Activated T-cell treated with anti-CD3 and anti-CD28 coated beads, Interleukin-2, amount 50 U/mL, for 4 hours (primary cell): ENCODE measurements around the gene FAM174C. TPM values are rescaled to one million over a fixed set of nuclear protein-coding genes. Genes with fewer than 3 reads are reported as not detected.
A peak's percentile ranks its signal among the peaks of the same experiment; 100 is the strongest.

ENCODE experiments used
- ATAC-seq, 2 donors: fragments of 200-7000 bp; cut with Tn5 transposase; one replicate each; pipeline ENCODE4 v1.10.0; 2021
- DNase-seq: peaks from one replicate; pipeline ENCODE4 v3.0.0-alpha.2; 2020
- H3K27me3 Mint-ChIP-seq: one replicate; pipeline ENCODE4 v1.8.0; 2021; ENCODE audit warnings: low read depth, mixed read lengths
- H3K36me3 Mint-ChIP-seq: one replicate; pipeline ENCODE4 v1.8.0; 2022; ENCODE audit warnings: mixed read lengths; ENCODE audit not compliant: insufficient read depth
- H3K4me1 Mint-ChIP-seq: one replicate; pipeline ENCODE4 v1.8.0; 2021; ENCODE audit warnings: low read depth, mixed read lengths
- H3K4me3 Mint-ChIP-seq: one replicate; pipeline ENCODE4 v1.8.0; 2021; ENCODE audit warnings: mild to moderate bottlenecking, moderate library complexity, mixed read lengths
- H3K9me3 Mint-ChIP-seq: one replicate; pipeline ENCODE4 v1.8.0; 2021; ENCODE audit warnings: mixed read lengths
- total RNA-seq, 3 donors: library from RNA; stranded (reverse); gene quantifications; one replicate each; pipeline ENCODE4 v1.2.1, GENCODE V29; 2021

FAM174C gene
- total RNA-seq, 3 donors from 2014 or later = 189 to 199 (median 194) TPM

DNA sequence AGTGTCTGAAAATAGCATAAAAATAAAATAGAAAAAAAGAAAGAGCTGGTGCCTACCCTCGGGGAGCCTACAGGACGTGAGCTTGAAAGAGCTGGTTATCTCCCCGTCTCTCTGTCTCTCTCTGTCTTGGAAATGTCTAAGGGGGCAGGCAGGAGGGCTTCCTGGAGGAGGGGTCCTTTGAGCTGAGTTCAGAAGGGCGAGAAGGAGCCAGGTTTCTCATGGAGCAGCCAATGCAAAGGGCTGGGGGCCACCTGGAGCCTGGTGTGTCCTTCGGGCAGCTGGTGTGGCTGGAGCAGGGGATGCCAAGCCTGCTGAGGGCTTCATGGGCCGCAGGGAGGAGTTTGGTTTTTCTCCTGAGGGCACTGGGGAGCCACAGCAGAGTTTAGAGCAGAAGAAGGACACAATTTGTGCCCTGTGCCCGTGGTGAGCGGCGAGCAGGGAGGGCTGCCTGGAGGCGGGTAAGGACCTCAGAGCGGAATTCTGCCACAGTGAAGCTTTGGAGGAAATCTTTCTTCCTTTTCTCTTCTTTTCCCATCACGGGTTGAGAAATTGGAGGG is 49.0 kb downstream of the FAM174C start:
- Mint-ChIP-seq H3K9me3 (no peaks in the 10 kb centered on the region), H3K4me1 (no peaks in the 10 kb centered on the region), H3K4me3 (no peak overlapping the region), H3K27me3 (peaks cover 33% of the 10 kb centered on the region), H3K36me3 (no peaks in the 10 kb centered on the region)
- no peak for ATAC-seq
- DNase-seq = no peak

- Mint-ChIP-seq H3K4me1 (no peaks in the 10 kb centered on the region), H3K27me3 (peaks cover 29% of the 10 kb centered on the region), H3K36me3 (no peaks in the 10 kb centered on the region), H3K9me3 (no peaks in the 10 kb centered on the region), H3K4me3 (no peak overlapping the region)
- peak; percentile 57 to 59 for ATAC-seq
- peak; percentile 25 for DNase-seq
Measured at GRCh38 chr19:1324806-1325567, 49.7 kb downstream of the FAM174C start.

DNA sequence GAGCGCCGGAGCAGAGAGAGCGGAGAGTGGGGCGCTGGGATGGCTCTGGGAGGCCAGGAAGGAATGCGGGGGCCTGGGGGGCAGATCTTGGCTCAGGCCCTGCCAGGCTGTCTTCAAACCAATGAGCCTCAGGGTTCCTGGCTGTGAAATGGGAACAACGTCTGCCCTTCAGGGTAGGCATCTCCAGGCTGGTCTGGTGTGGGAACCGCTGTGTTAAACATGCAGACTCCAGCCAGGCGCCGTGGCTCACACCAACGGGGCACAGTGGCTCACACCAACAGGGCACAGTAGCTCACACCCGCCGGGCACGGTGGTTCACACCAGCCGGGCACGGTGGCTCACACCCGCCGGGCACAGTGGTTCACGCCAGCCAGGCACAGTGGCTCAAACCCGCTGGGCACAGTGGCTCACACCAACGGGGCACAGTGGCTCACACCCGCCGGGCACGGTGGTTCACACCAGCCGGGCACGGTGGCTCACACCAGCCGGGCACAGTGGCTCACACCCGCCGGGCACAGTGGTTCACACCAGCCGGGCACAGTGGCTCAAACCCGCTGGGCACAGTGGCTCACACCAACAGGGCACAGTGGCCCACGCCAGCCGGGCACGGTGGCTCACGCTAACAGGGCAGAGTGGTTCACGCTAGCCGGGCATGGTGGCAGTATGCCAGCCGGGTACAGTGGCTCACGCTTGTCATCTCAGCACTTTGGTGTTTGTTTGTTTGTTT is 50.4 kb downstream of the FAM174C start:
- DNase-seq (no peak), ATAC-seq (no peak)
- Mint-ChIP-seq H3K36me3 (no peaks in the 10 kb centered on the region), H3K4me1 (no peaks in the 10 kb centered on the region), H3K27me3 (peaks cover 33% of the 10 kb centered on the region), H3K9me3 (no peaks in the 10 kb centered on the region), H3K4me3 (no peak overlapping the region)

DNA sequence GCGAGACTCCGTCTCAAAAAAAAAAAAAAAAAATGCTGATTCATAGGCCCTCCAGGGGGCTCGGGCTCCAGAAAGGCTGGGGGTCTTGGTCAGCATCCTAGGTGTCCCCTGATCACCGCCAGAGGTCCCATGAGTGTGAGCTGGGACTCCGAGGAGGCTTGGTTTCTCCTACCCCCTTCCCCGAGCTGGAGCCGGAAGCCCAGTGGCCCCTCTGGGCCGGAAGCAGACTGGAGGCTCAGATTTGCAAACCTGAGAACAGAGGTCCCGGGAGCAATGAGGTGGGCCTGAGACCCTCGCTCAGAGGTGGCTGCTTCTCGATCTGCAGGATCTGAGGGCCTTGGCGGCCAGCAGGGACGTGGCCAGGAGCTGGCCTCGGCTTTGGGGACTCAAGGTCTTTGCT is 51.8 kb downstream of the FAM174C start:
- DNase-seq = no peak
- Mint-ChIP-seq H3K4me3 (no peak overlapping the region), H3K36me3 (no peaks in the 10 kb centered on the region), H3K4me1 (no peaks in the 10 kb centered on the region), H3K27me3 (peaks cover 35% of the 10 kb centered on the region), H3K9me3 (no peaks in the 10 kb centered on the region)
- no peak for ATAC-seq

Other genes starting within 250 kb of the FAM174C start
- gene CNN2, start 248.9 kb upstream of the FAM174C start, total RNA-seq = 10 to 100 TPM; 52.3 to 69.3 (median 57.8) TPM
- 1 to 10 TPM; 7.1 to 8.7 (median 8.6) TPM for gene ABCA7, start 235.4 kb upstream of the FAM174C start, total RNA-seq
- gene ARHGAP45, start 208.4 kb upstream of the FAM174C start, total RNA-seq = 100 to 1,000 TPM; 128 to 133 (median 133) TPM
- gene POLR2E, start 180.2 kb upstream of the FAM174C start, total RNA-seq = 100 to 1,000 TPM; 303 to 380 (median 323) TPM
- gene GPX4, start 171.5 kb upstream of the FAM174C start, total RNA-seq = 100 to 1,000 TPM; 148 to 165 (median 162) TPM
- 100 to 1,000 TPM; 134 to 140 (median 139) TPM for gene SBNO2, start 101.3 kb upstream of the FAM174C start, total RNA-seq
- 10 to 100 TPM; 64.4 to 72.0 (median 69.8) TPM for gene STK11, start 69.8 kb upstream of the FAM174C start, total RNA-seq
- 1 to 10 TPM in 2 of 3 donors, under 1 TPM in 1; 0.63 to 1.4 (median 1.1) TPM for gene CBARP, start 37.5 kb upstream of the FAM174C start, total RNA-seq
- gene ATP5F1D, start 33.8 kb upstream of the FAM174C start, total RNA-seq = 100 to 1,000 TPM; 259 to 434 (median 312) TPM
- gene MIDN, start 26.9 kb upstream of the FAM174C start, total RNA-seq = 10 to 100 TPM; 63.2 to 70.0 (median 68.7) TPM
- gene CIRBP, start 6.2 kb upstream of the FAM174C start, total RNA-seq = 100 to 1,000 TPM; 269 to 294 (median 285) TPM
- not detected for gene EFNA2, start 10.3 kb downstream of the FAM174C start, total RNA-seq
- 100 to 1,000 TPM; 124 to 142 (median 137) TPM for gene NDUFS7, start 108.4 kb downstream of the FAM174C start, total RNA-seq
- 10 to 100 TPM; 16.0 to 25.9 (median 23.1) TPM for gene GAMT, start 126.0 kb downstream of the FAM174C start, total RNA-seq
- gene DAZAP1, start 132.1 kb downstream of the FAM174C start, total RNA-seq = 100 to 1,000 TPM; 296 to 322 (median 303) TPM
- gene RPS15, start 162.9 kb downstream of the FAM174C start, total RNA-seq = 1,000 to 10,000 TPM; 2,317 to 2,484 (median 2,379) TPM
- under 1 TPM; 0.13 to 0.45 (median 0.16) TPM for gene APC2, start 174.6 kb downstream of the FAM174C start, total RNA-seq
- 10 to 100 TPM; 31.0 to 32.1 (median 32.0) TPM for gene C19orf25, start 203.7 kb downstream of the FAM174C start, total RNA-seq
- gene PCSK4, start 214.8 kb downstream of the FAM174C start, total RNA-seq = under 1 TPM; 0.46 to 0.50 (median 0.49) TPM
- 1 to 10 TPM; 1.8 to 3.4 (median 1.9) TPM for gene REEP6, start 215.7 kb downstream of the FAM174C start, total RNA-seq
- 1 to 10 TPM; 5.8 to 9.7 (median 6.8) TPM for gene ADAMTSL5, start 237.5 kb downstream of the FAM174C start, total RNA-seq
- not detected for gene PLK5, start 248.5 kb downstream of the FAM174C start, total RNA-seq